Activated CD8-positive, alpha-beta memory T cell treated with anti-CD3 and anti-CD28 coated beads for 1 hour (primary cell): ENCODE data around the gene TK2.

Experiments used
- DNase-seq, 2 donors: peaks; one replicate each; pipeline ENCODE4 v3.0.0-alpha.2; 2020; ENCODE audit warnings: low read depth in 1 of 2; ENCODE audit errors: extremely low read depth in 1 of 2

Gene TK2

DNA sequence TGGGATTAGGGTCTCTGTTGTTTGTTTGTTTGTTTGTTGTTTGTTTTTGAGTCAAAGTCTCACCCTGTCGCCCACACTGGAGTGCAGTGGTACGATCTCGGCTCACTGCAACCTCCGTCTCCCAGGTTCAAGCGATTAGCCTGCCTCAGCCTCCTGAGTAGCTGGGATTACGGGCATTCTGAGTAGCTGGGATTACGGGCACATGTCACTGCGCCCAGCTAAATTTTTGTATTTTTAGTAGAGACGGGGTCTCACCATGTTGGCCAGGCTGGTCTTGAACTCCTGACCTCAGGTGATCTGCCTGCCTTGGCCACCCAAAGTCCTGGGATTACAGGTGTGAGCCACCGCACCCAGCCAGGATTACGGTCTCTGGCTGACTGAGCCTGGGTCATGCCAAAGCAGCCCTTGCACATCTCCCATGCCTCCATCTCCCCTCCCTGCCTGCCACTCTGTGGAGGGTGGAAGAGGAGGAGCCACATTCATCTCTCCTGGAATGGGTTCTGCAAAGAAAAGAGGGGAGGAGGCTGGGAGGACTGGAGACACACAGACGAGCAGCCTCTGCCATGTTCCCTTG is 63.6 kb downstream of the TK2 start:
- DNase-seq = no peak

DNA sequence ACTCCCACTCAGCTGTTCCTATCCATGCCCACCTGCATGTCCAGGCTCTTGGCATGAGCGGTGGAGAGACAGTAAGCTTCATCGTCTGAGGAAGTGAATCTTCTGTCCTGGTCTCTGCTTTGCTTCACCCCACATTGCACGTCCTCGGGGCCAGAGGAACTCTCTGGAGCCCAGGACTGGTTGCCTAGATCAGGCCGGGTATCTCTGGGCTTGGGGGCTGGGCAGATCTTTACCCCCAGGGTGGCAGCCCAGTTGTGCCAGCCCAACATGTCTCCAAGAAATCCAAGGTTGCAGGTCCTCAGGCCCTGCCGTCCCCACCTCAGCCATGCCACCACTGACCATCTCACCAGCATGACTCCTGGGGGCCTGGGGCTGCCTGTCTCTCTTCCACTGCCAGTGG is 64.5 kb downstream of the TK2 start:
- no peak for DNase-seq

DNA sequence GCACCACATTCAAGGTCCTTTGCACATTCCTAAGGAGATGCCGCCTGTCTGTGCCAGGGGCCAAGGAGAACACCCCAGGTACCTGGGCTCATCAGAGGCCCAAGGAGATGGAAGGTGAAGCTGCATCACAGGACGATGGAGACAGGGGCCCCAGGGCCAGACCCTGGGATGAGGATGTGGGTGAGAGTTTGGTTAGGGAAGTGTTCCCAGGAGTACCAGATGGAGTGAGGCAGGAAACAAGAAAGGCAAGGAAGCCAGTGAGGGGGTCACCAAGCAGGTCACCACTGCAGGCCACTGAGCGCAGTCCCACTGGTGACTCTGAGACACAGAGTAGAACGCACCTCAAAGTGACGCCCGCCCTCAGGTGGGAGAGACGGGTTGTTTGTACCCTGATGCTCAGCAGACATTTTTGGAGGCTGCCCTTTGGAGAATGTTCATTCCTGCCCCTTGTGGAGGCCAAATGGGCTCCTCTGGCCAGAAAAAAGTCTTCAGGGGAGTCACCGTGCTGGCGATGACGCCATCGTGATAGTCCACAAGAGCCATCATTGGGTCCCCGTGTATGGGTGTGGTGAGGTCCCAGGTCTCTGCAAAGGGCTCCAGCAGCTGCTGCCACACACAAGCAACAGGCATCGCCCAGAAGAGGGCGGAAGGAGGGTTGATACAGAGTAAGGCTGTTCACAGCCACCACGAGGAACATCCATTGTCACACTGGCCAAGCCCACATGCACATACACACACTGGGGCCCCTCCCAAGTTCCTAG is 65.3 kb downstream of the TK2 start:
- DNase-seq = no peak

DNA sequence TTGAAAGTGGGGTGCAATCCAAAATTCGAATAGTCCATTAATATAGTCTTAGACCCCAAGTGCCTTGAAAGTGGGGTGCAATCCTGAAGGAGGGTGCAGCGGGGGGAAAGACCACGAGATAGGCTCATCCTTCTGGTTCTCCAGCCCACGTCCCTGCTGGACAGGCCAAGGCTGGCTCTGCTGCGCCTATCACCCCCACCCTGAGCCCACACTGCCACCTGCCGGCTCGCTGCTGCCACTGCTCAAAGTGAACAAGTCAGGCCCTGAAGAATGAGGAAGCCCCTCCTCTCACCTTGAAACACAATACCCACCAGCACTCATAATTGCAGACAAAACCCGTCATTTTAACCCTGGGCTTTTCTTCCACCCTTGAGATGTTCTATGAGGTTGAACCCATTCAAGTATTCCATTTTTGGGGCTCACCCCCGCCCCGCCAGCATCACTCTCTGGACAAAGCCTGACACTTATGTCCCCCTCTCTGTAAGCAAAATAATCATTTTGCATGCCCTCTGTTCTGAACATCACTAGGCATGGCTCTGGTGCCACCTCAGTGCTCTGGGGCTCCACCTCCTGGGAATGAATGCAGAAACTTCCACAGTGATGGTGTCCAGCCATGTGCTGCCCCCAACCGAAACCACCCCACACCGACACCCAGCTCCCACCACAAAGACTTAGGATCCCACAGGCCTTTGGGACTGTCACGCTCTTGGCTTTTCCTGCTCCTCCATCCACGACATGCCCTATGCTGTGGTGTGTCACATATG is 66.1 kb downstream of the TK2 start:
- peak; percentile 33 to 65 for DNase-seq

GRCh38 chr16:66481943-66482390 is 68.0 kb downstream of the TK2 start:
- DNase-seq = no peak

- no peak for DNase-seq
Measured at GRCh38 chr16:66481081-66481942, 68.6 kb downstream of the TK2 start.

GRCh38 chr16:66480265-66481080 is 69.4 kb downstream of the TK2 start:
- no peak for DNase-seq

- DNase-seq = no peak
Measured at GRCh38 chr16:66479661-66480264, 70.2 kb downstream of the TK2 start.

DNA sequence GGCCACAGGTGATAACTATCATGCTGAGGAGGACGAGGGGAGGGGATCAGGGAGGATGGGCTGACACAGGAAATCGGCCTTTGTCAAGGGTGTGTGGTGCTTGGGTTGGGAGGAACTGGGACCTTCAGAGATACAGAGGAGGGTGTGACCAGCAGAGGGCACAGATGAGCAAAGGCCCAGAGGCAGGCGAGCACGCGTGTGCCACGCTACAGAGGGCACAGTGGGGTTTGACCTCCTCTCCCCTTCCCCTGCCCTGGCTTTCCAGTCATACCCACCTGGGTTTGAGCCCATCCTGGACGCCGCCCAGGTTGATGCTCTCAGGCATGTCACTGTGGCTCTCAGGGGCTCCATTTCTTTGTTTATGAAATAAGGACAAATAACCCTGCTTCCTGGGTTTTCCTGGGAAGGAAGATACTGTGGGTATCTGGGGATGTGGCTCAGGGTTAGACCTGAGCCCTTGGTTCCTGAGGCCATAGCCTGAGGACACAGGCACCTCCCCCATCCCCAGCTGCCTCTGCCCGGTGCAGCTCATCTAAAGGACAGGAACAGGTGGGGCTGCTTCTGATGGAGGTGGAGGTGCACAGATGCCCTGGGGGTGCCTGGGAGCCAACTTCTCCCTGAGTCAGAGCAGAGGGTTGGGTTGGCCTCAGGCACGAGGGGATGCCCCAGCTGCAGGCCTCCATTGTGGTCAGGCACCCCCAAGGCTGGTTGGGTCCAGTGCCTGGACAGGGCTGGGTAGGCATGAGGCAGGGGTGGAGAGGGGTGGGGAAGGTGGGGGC is 71.0 kb downstream of the TK2 start:
- peak; percentile 48 to 63 for DNase-seq

- DNase-seq = no peak
Measured at GRCh38 chr16:66477028-66477515, 72.8 kb downstream of the TK2 start.

- DNase-seq = no peak
Measured at GRCh38 chr16:66476328-66477027, 73.4 kb downstream of the TK2 start.

- no peak for DNase-seq
Measured at GRCh38 chr16:66475232-66475631, 74.7 kb downstream of the TK2 start.

DNA sequence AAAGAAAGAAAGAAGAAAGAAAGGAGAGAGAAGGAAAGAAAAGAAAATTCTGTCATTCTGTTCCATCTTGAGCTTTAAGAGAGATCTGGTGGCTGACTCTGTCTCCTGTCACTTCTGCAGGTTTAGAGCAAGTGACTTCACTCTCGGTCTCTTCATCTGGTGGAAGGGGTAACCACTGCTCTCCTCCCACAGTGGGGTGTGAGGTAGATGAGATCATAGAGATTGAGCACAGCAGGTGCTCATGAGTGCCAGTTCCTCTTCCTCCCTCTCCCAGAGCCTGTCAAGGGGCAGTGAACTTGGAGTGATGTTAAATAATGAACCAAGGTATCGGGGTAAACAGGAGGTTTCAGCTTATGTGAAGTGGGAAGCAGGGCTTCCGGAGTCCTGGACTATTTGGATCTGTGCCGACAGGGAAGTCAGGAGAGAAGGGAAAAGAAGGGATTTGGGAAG is 75.1 kb downstream of the TK2 start:
- peak; percentile 12 to 23 for DNase-seq

GRCh38 chr16:66473654-66474519 is 76.0 kb downstream of the TK2 start:
- DNase-seq = no peak

- DNase-seq = no peak
Measured at GRCh38 chr16:66473051-66473571, 76.8 kb downstream of the TK2 start.

DNA sequence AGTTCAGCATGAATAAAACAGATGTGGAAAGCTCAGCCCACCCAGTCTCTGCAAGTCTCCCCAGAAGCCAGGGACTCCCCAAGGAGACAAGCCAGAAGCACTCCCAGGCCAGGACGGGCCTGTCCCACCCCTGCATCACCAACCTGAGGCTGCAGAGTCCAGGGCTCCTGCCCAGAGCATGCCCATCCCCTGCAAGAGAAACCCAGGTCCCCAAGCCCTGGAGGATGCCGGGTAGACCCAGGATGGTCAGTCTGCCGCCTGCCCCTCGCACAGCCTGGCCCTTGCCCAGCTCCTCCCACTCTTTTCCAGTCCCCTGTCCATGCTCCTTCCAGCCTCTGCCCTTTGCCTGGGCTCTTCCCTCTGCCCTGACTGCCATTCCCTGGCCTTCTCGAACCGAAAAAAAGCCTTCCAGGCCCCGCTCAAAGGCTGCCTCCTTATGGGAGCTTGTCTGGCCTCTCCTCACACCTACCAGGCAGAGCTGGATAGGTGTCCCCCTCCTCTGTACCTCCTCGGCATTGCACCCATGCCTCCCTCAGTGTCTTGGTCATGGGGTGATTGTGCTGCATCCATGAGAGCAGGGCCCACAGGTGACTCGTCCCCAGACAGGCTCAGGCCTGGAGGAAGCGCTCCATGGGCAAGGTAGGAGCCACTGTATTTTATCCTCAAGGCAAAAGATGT is 78.1 kb downstream of the TK2 start:
- DNase-seq = no peak
